ENCODE data around the gene PIF1.
"Not testable (repeated sequence)": the region's sequence is repeated elsewhere in the genome, so short reads cannot be mapped to it uniquely, and the experiment has no call there.

Gene PIF1

DNA sequence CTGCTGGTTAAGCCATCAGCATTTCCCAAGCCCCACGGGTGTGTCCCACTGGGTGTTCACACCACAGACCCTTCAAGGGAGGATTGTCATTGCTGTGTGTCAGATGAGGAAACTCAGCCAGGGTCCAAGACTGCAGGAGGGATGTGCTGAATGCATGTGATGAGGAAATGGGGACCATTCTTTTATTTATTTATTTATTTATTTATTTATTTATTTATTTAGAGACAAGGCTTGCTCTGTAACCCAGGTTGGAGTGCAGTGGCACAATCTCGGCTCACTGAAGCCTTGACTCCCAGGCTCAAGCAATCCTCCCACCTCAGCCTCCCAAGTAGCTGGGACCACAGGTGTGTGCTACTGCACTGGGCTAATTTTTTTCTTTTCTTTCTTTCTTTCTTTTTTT, 20.8 kb downstream of the PIF1 start:
- no peak overlapping the region for H3K4me3 ChIP-seq (ENCODE audit: low read depth, low read length)
- DNase-seq (ENCODE audit: low read depth, low spot score): no peak
- TF ChIP-seq, protein P1, sequence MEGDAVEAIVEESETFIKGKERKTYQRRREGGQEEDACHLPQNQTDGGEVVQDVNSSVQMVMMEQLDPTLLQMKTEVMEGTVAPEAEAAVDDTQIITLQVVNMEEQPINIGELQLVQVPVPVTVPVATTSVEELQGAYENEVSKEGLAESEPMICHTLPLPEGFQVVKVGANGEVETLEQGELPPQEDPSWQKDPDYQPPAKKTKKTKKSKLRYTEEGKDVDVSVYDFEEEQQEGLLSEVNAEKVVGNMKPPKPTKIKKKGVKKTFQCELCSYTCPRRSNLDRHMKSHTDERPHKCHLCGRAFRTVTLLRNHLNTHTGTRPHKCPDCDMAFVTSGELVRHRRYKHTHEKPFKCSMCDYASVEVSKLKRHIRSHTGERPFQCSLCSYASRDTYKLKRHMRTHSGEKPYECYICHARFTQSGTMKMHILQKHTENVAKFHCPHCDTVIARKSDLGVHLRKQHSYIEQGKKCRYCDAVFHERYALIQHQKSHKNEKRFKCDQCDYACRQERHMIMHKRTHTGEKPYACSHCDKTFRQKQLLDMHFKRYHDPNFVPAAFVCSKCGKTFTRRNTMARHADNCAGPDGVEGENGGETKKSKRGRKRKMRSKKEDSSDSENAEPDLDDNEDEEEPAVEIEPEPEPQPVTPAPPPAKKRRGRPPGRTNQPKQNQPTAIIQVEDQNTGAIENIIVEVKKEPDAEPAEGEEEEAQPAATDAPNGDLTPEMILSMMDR (IDR thresholded peaks at IDR 0.05; ENCODE audit: low read depth, low read length): no peak
- in situ Hi-C loops (cut with HindIII; ENCODE audit: low sequenced_read_pairs): no loop called here

DNA sequence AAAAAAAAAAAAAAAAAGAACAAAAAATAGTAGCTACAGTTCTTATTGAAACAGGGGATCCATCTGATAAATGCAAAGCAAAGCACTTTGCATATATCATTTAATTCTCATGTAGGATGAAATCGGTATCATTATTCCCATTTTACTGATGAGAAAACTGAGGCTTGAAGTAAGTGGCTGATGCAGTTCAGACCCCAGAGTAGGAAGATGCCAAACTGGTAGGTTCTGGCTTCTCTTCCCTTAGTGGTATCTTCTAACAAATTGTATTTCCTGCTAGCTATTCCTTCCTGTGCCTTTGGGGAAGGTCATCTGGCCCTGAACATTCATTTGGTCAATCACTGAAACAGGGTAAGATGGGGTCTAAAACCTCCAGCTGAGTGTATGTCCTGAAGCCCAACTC, 21.9 kb downstream of the PIF1 start:
- in situ Hi-C loops (cut with HindIII; ENCODE audit: low sequenced_read_pairs): no loop called here
- DNase-seq (ENCODE audit: low read depth, low spot score): no peak
- TF ChIP-seq, protein P1 (IDR thresholded peaks at IDR 0.05; ENCODE audit: low read depth, low read length): no peak
- no peak overlapping the region for H3K4me3 ChIP-seq (ENCODE audit: low read depth, low read length)

DNA sequence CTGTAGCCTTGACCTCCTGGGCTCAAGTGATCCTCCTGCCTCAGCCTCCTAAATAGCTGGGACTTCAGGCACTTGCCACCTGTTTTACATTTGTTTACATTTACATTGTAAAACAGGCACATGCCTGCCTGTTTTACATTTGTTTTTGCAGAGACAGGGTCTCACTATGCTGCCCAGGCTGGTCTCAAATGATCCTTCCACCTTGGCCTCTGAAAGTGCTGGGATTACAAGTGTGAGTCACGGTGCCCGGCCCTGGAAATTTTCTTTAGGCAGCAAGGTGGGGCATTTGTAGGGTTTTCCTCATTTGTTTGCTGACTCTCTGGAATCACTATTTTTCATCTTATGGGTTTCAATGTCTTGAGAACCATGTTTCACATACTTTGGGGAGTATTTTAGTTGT, 25.0 kb downstream of the PIF1 start:
- DNase-seq (ENCODE audit: low read depth, low spot score): no peak
- TF ChIP-seq, protein P1 (IDR thresholded peaks at IDR 0.05; ENCODE audit: low read depth, low read length): no peak

DNA sequence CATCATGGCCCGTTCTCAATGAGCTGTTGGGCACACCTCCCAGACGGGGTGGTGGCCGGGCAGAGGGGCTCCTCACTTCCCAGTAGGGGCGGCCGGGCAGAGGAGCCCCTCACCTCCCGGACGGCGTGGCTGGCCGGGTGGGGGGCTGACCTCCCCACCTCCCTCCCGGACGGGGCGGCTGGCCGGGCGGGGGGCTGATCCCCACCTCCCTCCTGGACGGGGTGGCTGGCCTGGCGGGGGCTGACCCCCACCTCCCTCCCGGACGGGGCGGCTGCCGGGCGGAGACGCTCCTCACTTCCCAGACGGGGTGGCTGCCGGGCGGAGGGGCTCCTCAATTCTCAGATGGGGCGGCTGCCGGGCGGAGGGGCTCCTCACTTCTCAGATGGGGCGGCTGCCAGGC, 26.5 kb downstream of the PIF1 start:
- DNase-seq (ENCODE audit: low read depth, low spot score); in situ Hi-C loops (cut with HindIII; ENCODE audit: low sequenced_read_pairs); H3K4me3 ChIP-seq (ENCODE audit: low read depth, low read length): not testable (repeated sequence)

More for the DNA sequence above, 25.0 kb downstream of the PIF1 start:
- H3K4me3 ChIP-seq (ENCODE audit: low read depth, low read length): no peak overlapping the region
- in situ Hi-C loops (cut with HindIII; ENCODE audit: low sequenced_read_pairs): no loop called here

DNA sequence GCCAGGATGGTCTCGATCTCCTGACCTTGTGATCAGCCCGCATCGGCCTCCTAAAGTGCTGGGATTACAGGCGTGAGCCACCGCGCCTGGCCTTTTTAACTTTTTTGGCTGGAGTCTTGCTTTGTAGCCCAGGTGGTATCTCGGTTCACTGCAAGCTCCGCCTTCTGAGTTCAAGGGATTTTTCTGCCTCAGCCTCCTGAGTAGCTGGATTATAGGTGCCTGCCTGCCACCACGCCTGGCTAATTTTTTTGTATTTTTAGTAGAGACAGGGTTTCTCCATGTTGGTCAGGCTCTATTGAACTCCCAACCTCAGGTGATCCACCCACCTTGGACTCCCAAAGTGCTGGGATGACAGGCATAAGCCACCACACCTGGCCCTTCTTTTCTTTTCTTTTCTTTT, 29.5 kb downstream of the PIF1 start:
- DNase-seq (ENCODE audit: low read depth, low spot score); in situ Hi-C loops (cut with HindIII; ENCODE audit: low sequenced_read_pairs): not testable (repeated sequence)

DNA sequence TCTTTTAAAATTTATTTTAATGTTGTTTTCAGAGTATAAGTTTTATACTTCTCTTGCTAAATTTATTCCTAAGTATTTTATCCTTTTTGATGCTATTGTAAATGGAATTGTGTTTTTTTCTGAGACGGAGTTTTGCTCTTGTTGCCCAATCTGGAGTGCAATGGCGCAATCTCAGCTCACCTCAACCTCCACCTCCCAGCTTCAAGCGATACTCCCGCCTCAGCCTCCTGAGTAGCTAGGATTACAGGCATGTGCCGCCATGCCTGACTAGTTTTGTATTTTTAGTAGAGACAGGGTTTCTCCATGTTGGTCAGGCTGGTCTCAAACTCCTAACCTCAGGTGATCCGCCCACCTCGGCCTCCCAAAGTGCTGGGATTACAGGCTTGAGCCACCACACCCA, 30.1 kb downstream of the PIF1 start:
- H3K4me3 ChIP-seq (ENCODE audit: low read depth, low read length); in situ Hi-C loops (cut with HindIII; ENCODE audit: low sequenced_read_pairs); DNase-seq (ENCODE audit: low read depth, low spot score): not testable (repeated sequence)

More for the DNA sequence above, 29.5 kb downstream of the PIF1 start:
- H3K4me3 ChIP-seq (ENCODE audit: low read depth, low read length): not testable (repeated sequence)

DNA sequence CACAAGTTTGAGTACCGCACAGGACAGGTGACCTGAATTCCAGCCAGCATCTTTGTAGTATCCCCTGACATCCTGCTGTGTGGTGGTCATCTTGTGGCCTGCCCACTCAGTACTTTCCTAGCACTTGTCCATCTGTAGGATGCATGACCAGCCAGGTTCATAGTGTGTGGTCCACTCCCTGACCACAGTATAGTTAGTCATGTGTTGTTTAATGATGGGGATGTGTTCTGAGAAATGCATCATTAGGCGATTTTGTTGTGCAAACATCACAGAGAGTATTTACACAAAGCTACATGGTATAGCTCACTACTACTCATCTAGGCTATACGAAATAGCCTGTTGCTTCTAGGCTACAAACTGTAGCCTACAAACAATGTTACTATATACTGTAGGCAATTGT, 33.2 kb downstream of the PIF1 start:
- no peak overlapping the region for H3K4me3 ChIP-seq (ENCODE audit: low read depth, low read length)
- TF ChIP-seq, protein P1 (IDR thresholded peaks at IDR 0.05; ENCODE audit: low read depth, low read length): no peak
- in situ Hi-C loops (cut with HindIII; ENCODE audit: low sequenced_read_pairs): no loop called here
- no peak for DNase-seq (ENCODE audit: low read depth, low spot score)

DNA sequence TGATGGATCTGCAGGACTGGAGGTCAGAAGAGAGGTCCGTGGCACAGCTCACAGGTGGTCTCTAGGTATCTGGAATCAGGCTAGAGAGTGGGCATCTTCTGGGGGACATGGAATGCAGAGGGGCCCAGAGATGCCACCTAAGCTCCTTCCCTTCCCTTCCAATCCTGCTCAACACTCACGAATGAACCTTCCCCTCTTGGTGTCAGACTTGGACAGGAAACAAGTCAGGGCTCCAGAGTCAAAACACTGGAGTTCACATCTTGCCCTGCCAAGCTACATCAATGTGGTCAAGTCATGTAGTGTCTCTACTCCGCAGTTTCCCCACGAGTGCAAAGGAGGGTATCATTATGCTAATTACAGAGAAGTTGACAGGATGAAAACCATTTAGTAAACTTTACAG, 34.0 kb downstream of the PIF1 start:
- in situ Hi-C loops (cut with HindIII; ENCODE audit: low sequenced_read_pairs): no loop called here
- DNase-seq (ENCODE audit: low read depth, low spot score): no peak
- no peak overlapping the region for H3K4me3 ChIP-seq (ENCODE audit: low read depth, low read length)
- TF ChIP-seq, protein P1 (IDR thresholded peaks at IDR 0.05; ENCODE audit: low read depth, low read length): no peak
